GM18505 (cell line): Measurements from ENCODE around the gene PRR19.

Experiments used
- ATAC-seq: cut with Tn5 transposase; IDR thresholded peaks from one replicate; pipeline ENCODE4 v1.9.1; 2021; ENCODE audit not compliant: unreplicated experiment
- POLR2A ChIP-seq: IDR thresholded peaks from 4 replicates; pipeline ENCODE4 v1.6.1; 2011; ENCODE audit warnings: borderline replicate concordance; ENCODE audit not compliant: insufficient read depth, insufficient read length; ENCODE audit errors: extremely low read depth

The PRR19 gene

GRCh38 chr19:42283188-42284065 is 18.5 kb upstream of the PRR19 start:
- peak; percentile 42 for ATAC-seq
- TF ChIP-seq POLR2A: peak; percentile 62

- peak; percentile 45 for ATAC-seq
Observed at GRCh38 chr19:42284066-42284501, 17.8 kb upstream of the PRR19 start.

GRCh38 chr19:42284591-42285341 is 17.2 kb upstream of the PRR19 start:
- TF ChIP-seq POLR2A: no peak
- no peak for ATAC-seq

More at GRCh38 chr19:42284066-42284501, 17.8 kb upstream of the PRR19 start:
- peak; percentile 14 for TF ChIP-seq POLR2A

GRCh38 chr19:42285541-42285941 is 16.4 kb upstream of the PRR19 start:
- no peak for ATAC-seq
- peak; percentile 28 for TF ChIP-seq POLR2A

- ATAC-seq: no peak
- TF ChIP-seq POLR2A: no peak
Observed at GRCh38 chr19:42285988-42286348, 16.0 kb upstream of the PRR19 start.

GRCh38 chr19:42286349-42287016 is 15.4 kb upstream of the PRR19 start:
- ATAC-seq: no peak
- no peak for TF ChIP-seq POLR2A

- no peak for TF ChIP-seq POLR2A
- no peak for ATAC-seq
Observed at GRCh38 chr19:42287017-42287826, 14.7 kb upstream of the PRR19 start.

GRCh38 chr19:42287827-42288107 is 14.2 kb upstream of the PRR19 start:
- ATAC-seq: no peak
- no peak for TF ChIP-seq POLR2A

- no peak for ATAC-seq
- no peak for TF ChIP-seq POLR2A
Observed at GRCh38 chr19:42288387-42288786, 13.5 kb upstream of the PRR19 start.

GRCh38 chr19:42288881-42289555 is 12.9 kb upstream of the PRR19 start:
- ATAC-seq: no peak
- no peak for TF ChIP-seq POLR2A

GRCh38 chr19:42289556-42290041 is 12.3 kb upstream of the PRR19 start:
- no peak for TF ChIP-seq POLR2A
- ATAC-seq: no peak

- no peak for TF ChIP-seq POLR2A
- no peak for ATAC-seq
Observed at GRCh38 chr19:42290136-42290522, 11.8 kb upstream of the PRR19 start.
